Lung (tissue), 12 donors: ENCODE results near the gene ACADS. TPM values are rescaled to one million over a fixed set of nuclear protein-coding genes. Genes with fewer than 3 reads are reported as not detected.

Experiments
- ATAC-seq: fragments of 200-7000 bp; cut with Tn5 transposase; one replicate; pipeline ENCODE4 v1.9.1; 2020; ENCODE audit warnings: moderate number of reproducible peaks; ENCODE audit not compliant: insufficient read depth, low FRiP score
- DNase-seq, 3 donors: peaks; one replicate each; pipeline ENCODE4 v3.0.0-alpha.2; 2013 to 2017
- H3K27ac ChIP-seq, 2 donors: one replicate each; pipeline ENCODE4 v1.5.1; 2013; ENCODE audit warnings: mild to moderate bottlenecking in 2 of 2, moderate library complexity in 2 of 2, control low read depth in 1 of 2, inconsistent platforms in 1 of 2, low read depth in 1 of 2, low read length in 1 of 2
- H3K27me3 ChIP-seq, 3 donors: one replicate each; pipeline ENCODE4 v1.5.1; 2013; ENCODE audit warnings: low read length in 2 of 3; ENCODE audit not compliant: control insufficient read depth in 3 of 3, insufficient read depth in 3 of 3
- H3K36me3 ChIP-seq, 4 donors: one replicate each; pipeline ENCODE4 v1.5.1; 2013; ENCODE audit warnings: low read length in 4 of 4, mild to moderate bottlenecking in 1 of 4, moderate library complexity in 1 of 4; ENCODE audit not compliant: control insufficient read depth in 4 of 4, insufficient read depth in 4 of 4
- H3K4me1 ChIP-seq, 5 donors: one replicate each; pipeline ENCODE4 v1.5.1; 2013; ENCODE audit warnings: low read length in 5 of 5, mild to moderate bottlenecking in 2 of 5, moderate library complexity in 1 of 5; ENCODE audit not compliant: control insufficient read depth in 5 of 5, insufficient read depth in 5 of 5
- H3K4me3 ChIP-seq: one replicate; pipeline ENCODE4 v1.5.1; 2013; ENCODE audit warnings: mild to moderate bottlenecking, control low read depth, moderate library complexity
- H3K9ac ChIP-seq, 2 donors: one replicate each; pipeline ENCODE4 v1.5.1; 2013; ENCODE audit warnings: low read length in 2 of 2, control low read depth in 1 of 2; ENCODE audit not compliant: insufficient read depth in 1 of 2
- H3K9me3 ChIP-seq, 4 donors: one replicate each; pipeline ENCODE4 v1.5.1; 2013; ENCODE audit warnings: low read length in 3 of 4, mild to moderate bottlenecking in 1 of 4, moderate library complexity in 1 of 4; ENCODE audit not compliant: control insufficient read depth in 4 of 4, insufficient read depth in 3 of 4
- CTCF ChIP-seq: IDR thresholded peaks from 2 replicates; pipeline ENCODE4 v1.5.1; 2012; ENCODE audit warnings: mild to moderate bottlenecking; ENCODE audit errors: control extremely low read depth, extremely low read depth
- WGBS, 2 donors: extraction: QIAGEN DNeasy Blood & Tissue Kit; methylation state at CpG; one replicate each; pipeline ENCODE4 v1.1.7; 2013; 5-methylcytosine and 5-hydroxymethylcytosine counted together
- polyA plus RNA-seq, 2 donors: library from polyadenylated mRNA; stranded (reverse); fragments of 200-250 nt; gene quantifications; one replicate each; pipeline ENCODE4 v1.2.1, GENCODE V29; 2013
- total RNA-seq, 2 donors: library from RNA; depleted of rRNA in 1 of 2; stranded (reverse); fragments of >200 nt in 1 of 2; gene quantifications; one replicate each; pipeline ENCODE4 v1.2.1, GENCODE V29; 2014 to 2021
- donor health status: control.
- donor health status: control.
- donor health status: Bipolar disorder and iron deficiency.
- donor health status: healthy.
- donor health status: DM: yes; HTN: yes; CAD: no.

ACADS gene
- total and polyA plus RNA-seq, 4 donors: 16.4 to 32.4 (median 27.0) TPM

GRCh38 chr12:120703311-120703942 is 22.2 kb upstream of the ACADS start:
- peak overlapping the region in 1 of 2 donors; percentile 43 for H3K27ac ChIP-seq
- peaks cover 10 to 24% (median 21%) of the 10 kb centered on the region in 4 donors for H3K36me3 ChIP-seq
- no peak for TF ChIP-seq CTCF
- H3K9ac ChIP-seq: no peak overlapping the region
- 62 to 77% methylated on average over 11 of the region's 11 CpGs for WGBS, 2 donors
- no peak overlapping the region for H3K4me3 ChIP-seq
- no peaks in the 10 kb centered on the region for H3K27me3 ChIP-seq
- H3K4me1 ChIP-seq: peaks cover 0 to 19% (median 0%) of the 10 kb centered on the region in 5 donors
- H3K9me3 ChIP-seq: no peaks in the 10 kb centered on the region
- ATAC-seq (peak; percentile 51), DNase-seq (peak in 1 of 3 donors; percentile 21)

- WGBS, 2 donors: 79 to 89% methylated on average over 1 of the region's 1 CpG
- Histone ChIP-seq H3K9ac (no peak overlapping the region), H3K36me3 (peaks cover 3 to 16% (median 12%) of the 10 kb centered on the region in 4 donors), H3K27ac (no peak overlapping the region), H3K4me1 (peaks cover 0 to 14% (median 4%) of the 10 kb centered on the region in 5 donors), H3K4me3 (no peak overlapping the region), H3K27me3 (no peaks in the 10 kb centered on the region), H3K9me3 (peaks cover 0 to 3% (median 0%) of the 10 kb centered on the region in 4 donors)
- ATAC-seq (no peak), DNase-seq (no peak)
- TF ChIP-seq CTCF: no peak
Observed at GRCh38 chr12:120705618-120706017, 20.0 kb upstream of the ACADS start.

GRCh38 chr12:120706029-120706428 is 19.6 kb upstream of the ACADS start:
- H3K9me3 ChIP-seq: peaks cover 0 to 3% (median 0%) of the 10 kb centered on the region in 4 donors
- DNase-seq: no peak
- H3K27ac ChIP-seq: no peak overlapping the region
- WGBS, 2 donors: 62 to 79% methylated on average over 5 of the region's 5 CpGs
- no peak for ATAC-seq
- no peak overlapping the region for H3K4me3 ChIP-seq
- TF ChIP-seq CTCF: no peak
- peaks cover 0 to 12% (median 4%) of the 10 kb centered on the region in 5 donors for H3K4me1 ChIP-seq
- no peak overlapping the region for H3K9ac ChIP-seq
- H3K36me3 ChIP-seq: peaks cover 0 to 13% (median 7%) of the 10 kb centered on the region in 4 donors
- no peaks in the 10 kb centered on the region for H3K27me3 ChIP-seq
